Measurements from ENCODE around the gene PITPNC1.

DNA sequence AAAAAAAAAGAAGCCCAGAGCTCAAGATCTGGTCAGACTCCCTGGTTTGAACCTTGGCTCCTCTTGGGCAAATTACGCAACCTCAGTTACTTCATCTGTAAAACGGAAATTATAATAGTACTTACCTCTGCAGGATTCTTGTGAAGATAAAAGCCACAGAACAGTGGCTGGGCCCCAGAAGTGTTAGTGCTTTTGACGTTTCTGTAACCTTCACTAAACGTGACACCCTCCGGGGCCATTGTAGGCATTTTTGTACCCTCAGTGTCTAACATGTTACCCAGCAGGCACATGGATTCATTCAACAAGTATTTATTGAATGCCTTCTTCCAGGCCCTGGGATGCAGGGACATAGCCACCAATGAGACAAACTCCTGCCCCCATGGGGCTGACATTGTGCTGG is 58.0 kb downstream of the PITPNC1 start:
- TF ChIP-seq POLR2AphosphoS5 (IDR thresholded peaks at IDR 0.05) (no peak), POLR2A (IDR thresholded peaks at IDR 0.05) (no peak)
- TF ChIP-seq, protein P1, sequence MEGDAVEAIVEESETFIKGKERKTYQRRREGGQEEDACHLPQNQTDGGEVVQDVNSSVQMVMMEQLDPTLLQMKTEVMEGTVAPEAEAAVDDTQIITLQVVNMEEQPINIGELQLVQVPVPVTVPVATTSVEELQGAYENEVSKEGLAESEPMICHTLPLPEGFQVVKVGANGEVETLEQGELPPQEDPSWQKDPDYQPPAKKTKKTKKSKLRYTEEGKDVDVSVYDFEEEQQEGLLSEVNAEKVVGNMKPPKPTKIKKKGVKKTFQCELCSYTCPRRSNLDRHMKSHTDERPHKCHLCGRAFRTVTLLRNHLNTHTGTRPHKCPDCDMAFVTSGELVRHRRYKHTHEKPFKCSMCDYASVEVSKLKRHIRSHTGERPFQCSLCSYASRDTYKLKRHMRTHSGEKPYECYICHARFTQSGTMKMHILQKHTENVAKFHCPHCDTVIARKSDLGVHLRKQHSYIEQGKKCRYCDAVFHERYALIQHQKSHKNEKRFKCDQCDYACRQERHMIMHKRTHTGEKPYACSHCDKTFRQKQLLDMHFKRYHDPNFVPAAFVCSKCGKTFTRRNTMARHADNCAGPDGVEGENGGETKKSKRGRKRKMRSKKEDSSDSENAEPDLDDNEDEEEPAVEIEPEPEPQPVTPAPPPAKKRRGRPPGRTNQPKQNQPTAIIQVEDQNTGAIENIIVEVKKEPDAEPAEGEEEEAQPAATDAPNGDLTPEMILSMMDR (IDR thresholded peaks at IDR 0.05): no peak

Measured in gastroesophageal sphincter (tissue), 3 donors.